Measurements from ENCODE around the gene ORM2. TPM values are rescaled to one million over a fixed set of nuclear protein-coding genes. Genes with fewer than 3 reads are reported as not detected.

Gene ORM2
- total RNA-seq, 2 donors from 2014 or later, result not detected

GRCh38 chr9:114343471-114344187, 14.0 kb downstream of the ORM2 start:
- Histone ChIP-seq H3K4me1 (no peaks in the 10 kb centered on the region), H3K4me3 (no peak overlapping the region), H3K27ac (no peak overlapping the region), H3K36me3 (replicated peaks in 1 of 2; ENCODE audit: insufficient read depth in 1 of 2, low read depth in 2 of 2) (peaks cover 0 to 21% of the 10 kb centered on the region in 2 donors), H3K27me3 (no peaks in the 10 kb centered on the region), H3K9me3 (no peaks in the 10 kb centered on the region)
- intact Hi-C loops (cut with DNase I), result no loop called here
- ATAC-seq (no peak), DNase-seq (no peak)
- TF ChIP-seq, protein P1, sequence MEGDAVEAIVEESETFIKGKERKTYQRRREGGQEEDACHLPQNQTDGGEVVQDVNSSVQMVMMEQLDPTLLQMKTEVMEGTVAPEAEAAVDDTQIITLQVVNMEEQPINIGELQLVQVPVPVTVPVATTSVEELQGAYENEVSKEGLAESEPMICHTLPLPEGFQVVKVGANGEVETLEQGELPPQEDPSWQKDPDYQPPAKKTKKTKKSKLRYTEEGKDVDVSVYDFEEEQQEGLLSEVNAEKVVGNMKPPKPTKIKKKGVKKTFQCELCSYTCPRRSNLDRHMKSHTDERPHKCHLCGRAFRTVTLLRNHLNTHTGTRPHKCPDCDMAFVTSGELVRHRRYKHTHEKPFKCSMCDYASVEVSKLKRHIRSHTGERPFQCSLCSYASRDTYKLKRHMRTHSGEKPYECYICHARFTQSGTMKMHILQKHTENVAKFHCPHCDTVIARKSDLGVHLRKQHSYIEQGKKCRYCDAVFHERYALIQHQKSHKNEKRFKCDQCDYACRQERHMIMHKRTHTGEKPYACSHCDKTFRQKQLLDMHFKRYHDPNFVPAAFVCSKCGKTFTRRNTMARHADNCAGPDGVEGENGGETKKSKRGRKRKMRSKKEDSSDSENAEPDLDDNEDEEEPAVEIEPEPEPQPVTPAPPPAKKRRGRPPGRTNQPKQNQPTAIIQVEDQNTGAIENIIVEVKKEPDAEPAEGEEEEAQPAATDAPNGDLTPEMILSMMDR (IDR thresholded peaks at IDR 0.05), result no peak
- no peak for TF ChIP-seq POLR2A (IDR thresholded peaks at IDR 0.05)
- 89% methylated on average over 8 to 9 of the region's 9 CpGs for WGBS, 2 donors

DNA sequence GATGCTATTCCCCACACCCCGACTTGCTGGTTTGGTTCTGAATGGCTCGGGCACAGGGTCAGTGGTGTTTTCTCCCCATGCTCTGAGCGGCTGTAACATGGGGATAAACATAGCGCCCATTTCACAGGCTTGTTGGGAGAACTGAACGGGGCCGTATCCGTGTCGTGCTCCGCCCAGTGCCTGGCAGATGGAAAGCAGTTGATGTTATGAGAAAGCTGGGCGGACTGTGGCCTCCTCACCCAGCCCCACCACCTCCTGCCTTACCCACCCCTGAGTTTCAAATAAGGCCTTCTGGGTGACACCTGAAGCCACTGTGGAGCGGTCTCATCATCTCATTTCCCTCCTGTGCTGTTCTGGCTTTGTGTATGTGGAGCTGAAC, 14.5 kb downstream of the ORM2 start:
- H3K27ac ChIP-seq, result no peak overlapping the region
- DNase-seq (no peak), ATAC-seq (no peak)
- TF ChIP-seq, protein P1 (IDR thresholded peaks at IDR 0.05), result no peak
- TF ChIP-seq POLR2A (IDR thresholded peaks at IDR 0.05), result no peak
- intact Hi-C loops (cut with DNase I), result no loop called here
- WGBS, 2 donors, result 89 to 90% methylated on average over 11 of the region's 11 CpGs
- peaks cover 0 to 21% of the 10 kb centered on the region in 2 donors for H3K36me3 ChIP-seq (replicated peaks in 1 of 2; ENCODE audit: insufficient read depth in 1 of 2, low read depth in 2 of 2)
- no peaks in the 10 kb centered on the region for H3K9me3 ChIP-seq
- no peaks in the 10 kb centered on the region for H3K27me3 ChIP-seq
- H3K4me3 ChIP-seq, result no peak overlapping the region
- H3K4me1 ChIP-seq, result no peaks in the 10 kb centered on the region

DNA sequence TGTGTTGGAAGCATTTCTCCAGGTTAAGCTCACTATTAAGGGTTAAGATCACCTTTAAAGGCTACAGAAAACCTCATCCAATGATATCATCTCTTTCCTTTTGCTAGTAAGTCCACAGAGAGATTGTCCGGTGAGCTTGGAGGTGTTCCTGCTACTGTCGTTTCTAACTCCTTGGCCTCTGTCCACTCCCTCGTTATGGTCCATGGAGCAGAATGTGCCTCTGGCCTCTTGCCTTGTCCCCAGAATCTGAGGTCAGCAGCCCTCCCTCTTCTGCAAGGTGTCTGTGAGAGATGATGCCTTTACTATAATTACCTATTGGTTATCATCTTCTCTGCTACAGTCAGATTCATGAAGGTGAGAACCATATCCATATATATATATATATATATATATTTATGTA, 15.0 kb downstream of the ORM2 start:
- no peak for ATAC-seq
- intact Hi-C loops (cut with DNase I), result no loop called here
- TF ChIP-seq, protein P1 (IDR thresholded peaks at IDR 0.05), result no peak
- TF ChIP-seq POLR2A (IDR thresholded peaks at IDR 0.05), result no peak
- Histone ChIP-seq H3K27me3 (no peaks in the 10 kb centered on the region), H3K9me3 (no peaks in the 10 kb centered on the region), H3K36me3 (replicated peaks in 1 of 2; ENCODE audit: insufficient read depth in 1 of 2, low read depth in 2 of 2) (peaks cover 0 to 23% of the 10 kb centered on the region in 2 donors), H3K27ac (no peak overlapping the region), H3K4me1 (no peaks in the 10 kb centered on the region), H3K4me3 (no peak overlapping the region)
- no peak for DNase-seq
- 67 to 68% methylated on average over 3 of the region's 3 CpGs for WGBS, 2 donors

DNA sequence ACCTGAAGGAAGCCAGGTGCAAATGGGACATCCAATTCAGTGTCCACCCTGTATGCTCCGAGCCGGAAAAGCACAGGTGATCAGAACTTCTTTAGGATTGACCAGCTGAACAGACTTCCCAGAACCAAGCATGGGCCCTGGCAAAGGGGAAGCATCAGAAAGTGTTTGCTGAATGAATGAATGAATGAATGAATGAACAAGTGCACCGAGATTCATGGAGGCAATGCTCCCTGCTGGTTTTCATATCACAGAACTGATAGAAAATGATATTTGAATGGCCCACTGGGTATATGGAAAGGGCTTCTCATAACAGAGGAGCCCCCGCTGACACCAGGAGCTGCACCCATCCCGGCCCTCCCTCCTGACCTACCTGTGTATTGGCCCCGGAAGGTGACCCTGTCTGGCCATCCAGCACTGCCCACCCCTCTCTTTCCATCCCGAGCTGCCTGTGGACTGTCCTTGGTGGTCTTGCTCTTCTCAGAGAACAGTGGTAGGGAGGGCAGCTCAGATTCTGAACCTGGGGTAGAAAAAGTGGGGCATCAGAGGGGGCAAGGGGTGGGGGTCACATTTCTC, 15.9 kb downstream of the ORM2 start:
- DNase-seq (no peak), ATAC-seq (no peak)
- Histone ChIP-seq H3K9me3 (no peaks in the 10 kb centered on the region), H3K36me3 (replicated peaks in 1 of 2; ENCODE audit: insufficient read depth in 1 of 2, low read depth in 2 of 2) (peaks cover 0 to 24% of the 10 kb centered on the region in 2 donors), H3K27ac (no peak overlapping the region), H3K27me3 (no peaks in the 10 kb centered on the region), H3K4me1 (no peaks in the 10 kb centered on the region), H3K4me3 (no peak overlapping the region)
- intact Hi-C loops (cut with DNase I), result no loop called here
- 87 to 88% methylated on average over 6 to 7 of the region's 7 CpGs for WGBS, 2 donors
- TF ChIP-seq, protein P1 (IDR thresholded peaks at IDR 0.05), result no peak
- no peak for TF ChIP-seq POLR2A (IDR thresholded peaks at IDR 0.05)

DNA sequence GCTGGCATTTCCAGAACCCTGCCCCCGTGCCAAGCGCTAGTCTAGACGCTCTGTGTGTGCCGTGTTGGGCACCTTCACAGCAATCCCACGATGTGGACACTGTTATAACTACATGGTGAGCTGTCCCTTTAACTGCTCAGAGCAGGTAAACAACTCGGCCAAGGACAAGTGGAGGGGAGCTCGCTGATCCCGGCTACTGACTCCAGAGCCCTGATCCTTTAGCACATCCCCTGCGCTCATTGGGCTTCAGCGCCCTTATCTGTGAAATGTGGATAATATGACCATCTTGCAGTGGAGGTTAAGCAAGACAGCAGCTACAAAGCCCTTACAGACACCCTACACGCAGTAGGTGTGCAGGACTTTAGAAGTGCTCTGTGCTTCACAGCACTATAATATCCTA, 16.5 kb downstream of the ORM2 start:
- no peak for ATAC-seq
- no peaks in the 10 kb centered on the region for H3K9me3 ChIP-seq
- intact Hi-C loops (cut with DNase I), result no loop called here
- no peak overlapping the region for H3K4me3 ChIP-seq
- peaks cover 0 to 24% of the 10 kb centered on the region in 2 donors for H3K36me3 ChIP-seq (replicated peaks in 1 of 2; ENCODE audit: insufficient read depth in 1 of 2, low read depth in 2 of 2)
- DNase-seq, result no peak
- WGBS, 2 donors, result 74 to 83% methylated on average over 7 to 11 of the region's 11 CpGs
- no peak overlapping the region for H3K27ac ChIP-seq
- H3K27me3 ChIP-seq, result no peaks in the 10 kb centered on the region
- TF ChIP-seq, protein P1 (IDR thresholded peaks at IDR 0.05), result no peak
- TF ChIP-seq POLR2A (IDR thresholded peaks at IDR 0.05), result no peak
- no peaks in the 10 kb centered on the region for H3K4me1 ChIP-seq
